Measurements from ENCODE around the gene ZSCAN4.

The ZSCAN4 gene

DNA sequence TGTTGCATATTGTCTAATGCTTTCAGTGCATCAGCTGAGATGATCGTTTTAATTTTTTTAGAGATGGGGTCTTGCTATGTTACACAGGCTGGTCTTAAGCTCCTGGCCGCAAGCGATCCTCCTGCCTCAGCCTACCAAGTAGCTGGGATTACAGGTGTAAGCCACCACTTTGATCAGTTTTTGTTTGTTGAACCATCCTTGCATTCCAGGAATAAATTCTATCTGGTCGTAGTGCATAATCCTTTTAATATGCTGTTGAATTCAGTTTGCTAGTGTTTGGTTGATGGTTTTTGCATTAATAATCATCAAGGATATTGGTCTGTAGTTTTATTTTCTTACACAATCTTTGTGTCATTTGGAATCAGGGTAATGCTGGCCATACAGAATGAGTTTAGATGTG lies 31.4 kb upstream of the ZSCAN4 start:
- TF ChIP-seq, protein P1, sequence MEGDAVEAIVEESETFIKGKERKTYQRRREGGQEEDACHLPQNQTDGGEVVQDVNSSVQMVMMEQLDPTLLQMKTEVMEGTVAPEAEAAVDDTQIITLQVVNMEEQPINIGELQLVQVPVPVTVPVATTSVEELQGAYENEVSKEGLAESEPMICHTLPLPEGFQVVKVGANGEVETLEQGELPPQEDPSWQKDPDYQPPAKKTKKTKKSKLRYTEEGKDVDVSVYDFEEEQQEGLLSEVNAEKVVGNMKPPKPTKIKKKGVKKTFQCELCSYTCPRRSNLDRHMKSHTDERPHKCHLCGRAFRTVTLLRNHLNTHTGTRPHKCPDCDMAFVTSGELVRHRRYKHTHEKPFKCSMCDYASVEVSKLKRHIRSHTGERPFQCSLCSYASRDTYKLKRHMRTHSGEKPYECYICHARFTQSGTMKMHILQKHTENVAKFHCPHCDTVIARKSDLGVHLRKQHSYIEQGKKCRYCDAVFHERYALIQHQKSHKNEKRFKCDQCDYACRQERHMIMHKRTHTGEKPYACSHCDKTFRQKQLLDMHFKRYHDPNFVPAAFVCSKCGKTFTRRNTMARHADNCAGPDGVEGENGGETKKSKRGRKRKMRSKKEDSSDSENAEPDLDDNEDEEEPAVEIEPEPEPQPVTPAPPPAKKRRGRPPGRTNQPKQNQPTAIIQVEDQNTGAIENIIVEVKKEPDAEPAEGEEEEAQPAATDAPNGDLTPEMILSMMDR (IDR thresholded peaks at IDR 0.05) = no peak
- Histone ChIP-seq H3K36me3 (peaks cover 43% of the 10 kb centered on the region), H3K27ac (no peak overlapping the region), H3K4me3 (ENCODE audit: low read depth in 1 of 2, low read length in 1 of 2) (no peak overlapping the region), H3K9me3 (peaks cover 47% of the 10 kb centered on the region), H3K27me3 (no peaks in the 10 kb centered on the region), H3K4me1 (ENCODE audit: control insufficient read depth in 1 of 2, insufficient read depth in 1 of 2, low read depth in 1 of 2, low read length in 1 of 2) (peaks cover 9 to 16% of the 10 kb centered on the region in 2 experiments)

DNA sequence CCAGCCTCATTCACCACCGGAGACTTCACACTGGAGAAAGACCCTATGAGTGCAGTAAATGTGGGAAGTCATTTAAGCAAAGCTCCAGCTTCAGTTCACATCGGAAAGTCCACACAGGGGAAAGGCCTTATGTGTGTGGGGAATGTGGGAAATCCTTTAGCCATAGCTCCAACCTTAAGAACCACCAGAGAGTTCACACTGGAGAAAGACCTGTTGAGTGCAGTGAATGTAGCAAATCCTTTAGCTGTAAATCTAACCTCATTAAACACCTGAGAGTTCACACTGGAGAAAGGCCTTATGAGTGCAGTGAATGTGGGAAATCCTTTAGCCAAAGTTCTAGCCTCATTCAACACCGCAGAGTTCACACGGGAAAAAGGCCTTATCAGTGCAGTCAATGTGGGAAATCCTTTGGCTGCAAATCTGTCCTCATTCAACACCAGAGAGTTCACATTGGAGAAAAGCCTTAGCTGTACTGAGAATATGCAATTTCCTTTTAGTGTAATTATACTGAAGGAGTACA lies 27.0 kb upstream of the ZSCAN4 start:
- peaks cover 30% of the 10 kb centered on the region for H3K36me3 ChIP-seq

DNA sequence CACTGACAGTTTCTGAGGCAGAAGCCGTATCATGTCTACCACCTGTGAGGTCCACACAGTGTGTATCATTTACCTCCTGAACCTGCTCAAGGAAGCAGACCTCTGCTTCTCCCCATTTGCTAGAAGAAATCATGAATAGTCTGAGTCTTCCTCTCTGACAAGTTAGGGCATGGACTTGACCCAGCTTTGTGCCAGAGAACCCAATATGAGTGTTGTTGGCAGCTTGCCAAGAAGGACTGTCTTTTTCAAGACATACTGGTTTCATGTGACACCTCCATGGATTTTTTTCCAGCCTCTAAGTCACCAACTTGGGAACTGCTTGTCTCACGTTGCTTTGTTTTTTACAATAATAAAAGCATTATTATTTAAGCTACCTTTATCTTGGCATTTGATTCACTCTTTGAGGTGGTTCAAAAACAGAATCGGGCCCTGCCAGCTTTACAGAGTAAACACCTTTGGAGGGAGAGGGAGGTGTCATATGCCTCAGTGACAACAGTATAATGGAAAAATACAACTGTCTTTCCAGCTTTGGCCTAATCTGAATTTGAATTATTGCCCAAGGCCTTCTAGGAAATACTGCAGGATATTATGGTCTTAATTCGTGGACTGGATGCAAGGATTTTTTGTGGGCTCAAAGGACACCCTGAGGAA lies 26.2 kb upstream of the ZSCAN4 start:
- H3K27me3 ChIP-seq = no peaks in the 10 kb centered on the region
- peaks cover 45% of the 10 kb centered on the region for H3K9me3 ChIP-seq
- H3K36me3 ChIP-seq = peaks cover 30% of the 10 kb centered on the region
- no peak overlapping the region for H3K27ac ChIP-seq
- TF ChIP-seq, protein P1 (IDR thresholded peaks at IDR 0.05) = no peak
- no peaks in the 10 kb centered on the region for H3K4me1 ChIP-seq (ENCODE audit: control insufficient read depth in 1 of 2, insufficient read depth in 1 of 2, low read depth in 1 of 2, low read length in 1 of 2)
- H3K4me3 ChIP-seq (ENCODE audit: low read depth in 1 of 2, low read length in 1 of 2) = no peak overlapping the region

More for the DNA sequence above, 27.0 kb upstream of the ZSCAN4 start:
- TF ChIP-seq, protein P1 (IDR thresholded peaks at IDR 0.05) = no peak
- Histone ChIP-seq H3K27ac (no peak overlapping the region), H3K4me1 (ENCODE audit: control insufficient read depth in 1 of 2, insufficient read depth in 1 of 2, low read depth in 1 of 2, low read length in 1 of 2) (no peaks in the 10 kb centered on the region), H3K9me3 (peaks cover 53% of the 10 kb centered on the region), H3K4me3 (ENCODE audit: low read depth in 1 of 2, low read length in 1 of 2) (no peak overlapping the region), H3K27me3 (no peaks in the 10 kb centered on the region)

DNA sequence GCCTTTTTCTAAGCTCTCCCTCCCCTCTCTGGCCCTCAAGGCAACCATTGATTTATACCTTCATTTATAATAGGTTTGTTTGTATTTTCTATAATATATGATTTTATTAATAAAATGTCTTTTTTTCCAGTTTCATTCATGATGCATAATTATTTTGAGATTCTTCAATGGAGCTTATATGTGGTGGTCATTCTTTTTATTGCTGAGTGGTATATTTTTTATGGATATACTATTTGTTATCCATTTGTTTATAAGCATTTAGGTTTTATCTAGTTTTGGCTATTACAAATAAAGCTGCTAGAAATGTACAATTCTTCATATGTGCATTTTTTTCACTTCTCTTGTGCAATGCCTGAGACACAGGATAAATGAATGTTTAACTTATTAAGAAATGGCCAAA lies 25.0 kb upstream of the ZSCAN4 start:
- H3K9me3 ChIP-seq = peaks cover 46% of the 10 kb centered on the region

DNA sequence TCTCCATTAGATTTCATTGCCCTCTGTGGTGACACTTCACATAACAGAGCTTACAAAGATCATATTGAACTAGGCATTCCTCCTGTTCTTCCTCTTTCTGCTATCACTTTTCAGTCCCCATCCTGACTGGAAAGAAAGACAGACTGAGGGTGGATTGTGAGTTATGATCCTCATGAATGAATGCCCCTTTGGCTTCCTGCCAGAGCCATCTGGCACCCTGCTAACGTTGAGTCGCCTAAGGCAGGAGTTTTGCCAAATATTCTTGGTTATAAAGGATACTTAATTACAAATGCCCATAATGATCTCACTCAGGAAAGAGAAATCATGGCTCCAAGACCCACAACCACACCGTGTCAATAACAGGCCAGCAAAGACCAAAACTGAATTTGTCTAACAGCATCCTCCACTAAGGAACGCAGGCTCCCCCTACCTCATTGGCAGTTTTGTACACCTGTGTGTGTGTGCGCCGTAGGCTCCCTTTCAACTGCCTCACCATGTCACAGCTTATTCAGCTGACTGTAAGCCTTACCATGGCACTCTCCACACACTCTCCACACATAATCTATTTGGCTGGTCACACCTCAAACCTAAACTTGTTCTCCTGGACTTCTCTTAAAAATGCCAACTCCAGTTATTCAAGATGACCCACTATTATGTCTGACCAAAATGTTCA lies 20.3 kb upstream of the ZSCAN4 start:
- no peaks in the 10 kb centered on the region for H3K27me3 ChIP-seq
- H3K27ac ChIP-seq = no peak overlapping the region
- no peaks in the 10 kb centered on the region for H3K36me3 ChIP-seq
- no peaks in the 10 kb centered on the region for H3K4me1 ChIP-seq (ENCODE audit: control insufficient read depth in 1 of 2, insufficient read depth in 1 of 2, low read depth in 1 of 2, low read length in 1 of 2)
- no peak overlapping the region for H3K4me3 ChIP-seq (ENCODE audit: low read depth in 1 of 2, low read length in 1 of 2)
- H3K9me3 ChIP-seq = peaks cover 19% of the 10 kb centered on the region
- TF ChIP-seq, protein P1 (IDR thresholded peaks at IDR 0.05) = no peak

More for the DNA sequence above, 25.0 kb upstream of the ZSCAN4 start:
- H3K4me1 ChIP-seq (ENCODE audit: control insufficient read depth in 1 of 2, insufficient read depth in 1 of 2, low read depth in 1 of 2, low read length in 1 of 2) = no peaks in the 10 kb centered on the region
- TF ChIP-seq, protein P1 (IDR thresholded peaks at IDR 0.05) = no peak
- H3K27ac ChIP-seq = no peak overlapping the region
- no peaks in the 10 kb centered on the region for H3K27me3 ChIP-seq
- H3K4me3 ChIP-seq (ENCODE audit: low read depth in 1 of 2, low read length in 1 of 2) = no peak overlapping the region
- peaks cover 30% of the 10 kb centered on the region for H3K36me3 ChIP-seq

All from neutrophil (primary cell).